Gastroesophageal sphincter (tissue), 3 donors: ENCODE results near the gene STXBP6.

Experiments used
- CTCF ChIP-seq, 4 experiments: fragments of 200-600 bp in 2 of 4; fragments of 450-650 bp in 2 of 4; sonication (generic) in 1 of 4; IDR thresholded peaks; one replicate each; pipeline ENCODE4 v1.5.1; 2017 to 2019; ENCODE audit warnings: antibody characterized with exemption in 4 of 4, mild to moderate bottlenecking in 2 of 4, moderate library complexity in 2 of 4
- POLR2AphosphoS5 ChIP-seq: sonication (generic); formaldehyde crosslinking; IDR thresholded peaks from one replicate; pipeline ENCODE4 v1.6.1; 2017; ENCODE audit warnings: antibody characterized with exemption

- no peak for TF ChIP-seq CTCF (IDR thresholded peaks at IDR 0.05)
- TF ChIP-seq POLR2AphosphoS5: no peak
These were observed 198.5 kb downstream of the STXBP6 start for GRCh38 chr14:24851406-24851805.
